GM12878 (cell line): ENCODE measurements around the gene RAB44. TPM values are rescaled to one million over a fixed set of nuclear protein-coding genes. Genes with fewer than 3 reads are reported as not detected.

Experiments
- ATAC-seq: fragments of 200-7000 bp; cut with Tn5 transposase; 3 replicates; pipeline ENCODE4 v1.9.1; 2020; ENCODE audit warnings: mild to moderate bottlenecking, moderate library complexity
- BruUV-seq: library from RNA; stranded (reverse); fragments of 400-500 nt; replicated peaks from 2 replicates; lab custom pipeline; 2021; lab: Mats Ljungman, UMichigan
- CTCF ChIA-PET: fragments of 300-600 bp; sonication (Branson Sonifier 250); formaldehyde crosslinking; extraction: SDS; loops from one replicate; lab custom pipeline; 2021; ENCODE audit warnings: inconsistent platforms; lab: Yijun Ruan, JAX
- POLR2A ChIA-PET: fragments of 350-600 bp; formaldehyde crosslinking; extraction: SDS; loops from one replicate; lab custom pipeline; 2021; ENCODE audit warnings: inconsistent platforms; lab: Charles Lee
- RAD21 ChIA-PET: fragments of 300-600 bp; sonication (Branson Sonifier 250); formaldehyde crosslinking; loops from one replicate; lab custom pipeline; 2023; ENCODE audit warnings: antibody characterized with exemption; ENCODE audit not compliant: unreplicated experiment; lab: Charles Lee
- SMC1A ChIA-PET: fragments of 300-600 bp; sonication (Branson Sonifier 250); formaldehyde crosslinking; loops from one replicate; lab custom pipeline; 2023; ENCODE audit not compliant: unreplicated experiment, uncharacterized antibody; lab: Charles Lee
- DNase-seq: peaks from one replicate; pipeline ENCODE4 v3.0.0-alpha.2; 2011; ENCODE audit warnings: low read depth, low spot score
- FAIRE-seq: peaks from 3 replicates; lab custom pipeline; 2011; peaks lifted over from hg19 to GRCh38; lab: Jason Lieb, UNC
- H2AFZ ChIP-seq: 2 replicates; pipeline ENCODE4 v1.6.0; 2011; ENCODE audit warnings: low read depth, low read length, control low read depth; ENCODE audit not compliant: control insufficient read depth
- H3K27ac ChIP-seq: 2 replicates; pipeline ENCODE4 v1.5.1; 2011; ENCODE audit warnings: control low read depth; ENCODE audit not compliant: control insufficient read depth, insufficient read depth
- H3K27me3 ChIP-seq, 2 experiments: replicated peaks in 1 of 2; 2 replicates each; pipeline versions ENCODE4 v1.6.0 to v1.6.1; 2011; ENCODE audit warnings: low read length in 1 of 2; ENCODE audit not compliant: control insufficient read depth in 2 of 2, insufficient read depth in 2 of 2
- H3K36me3 ChIP-seq, 2 experiments: 2 replicates each; pipeline ENCODE4 v1.5.1; 2011; ENCODE audit warnings: low read length in 1 of 2; ENCODE audit not compliant: control insufficient read depth in 2 of 2, insufficient read depth in 2 of 2
- H3K4me1 ChIP-seq: 2 replicates; pipeline ENCODE4 v1.6.1; 2011; ENCODE audit warnings: mild to moderate bottlenecking, low read length, moderate library complexity, mixed read lengths; ENCODE audit not compliant: control insufficient read depth, insufficient read depth
- H3K4me2 ChIP-seq: 2 replicates; pipeline ENCODE4 v1.6.0; 2011; ENCODE audit warnings: control low read depth; ENCODE audit not compliant: control insufficient read depth, insufficient read depth
- H3K4me3 ChIP-seq: fragments of 200-600 bp; sonication (generic); 2 replicates; pipeline ENCODE4 v1.5.1; 2016
- H3K79me2 ChIP-seq: 2 replicates; pipeline ENCODE4 v1.6.0; 2011; ENCODE audit warnings: low read length; ENCODE audit not compliant: control insufficient read depth, insufficient read depth
- H3K9ac ChIP-seq: 2 replicates; pipeline ENCODE4 v1.8.0; 2011; ENCODE audit warnings: low read length, control low read depth, mixed read lengths; ENCODE audit not compliant: control insufficient read depth, insufficient read depth
- H3K9me3 ChIP-seq: replicated peaks from 3 replicates; pipeline ENCODE4 v1.5.1; 2011; ENCODE audit warnings: mild to moderate bottlenecking, low read length; ENCODE audit not compliant: control insufficient read depth, insufficient read depth
- H4K20me1 ChIP-seq: 2 replicates; pipeline ENCODE4 v1.6.0; 2011; ENCODE audit not compliant: control insufficient read depth, insufficient read depth
- BCL3 ChIP-seq: IDR thresholded peaks from 2 replicates; pipeline ENCODE4 v1.6.1; 2011; ENCODE audit warnings: borderline replicate concordance, low read depth, mild to moderate bottlenecking, moderate library complexity, low read length; ENCODE audit not compliant: insufficient read depth, poor library complexity, severe bottlenecking
- EED ChIP-seq: sonication (generic); IDR thresholded peaks from 2 replicates; pipeline ENCODE4 v1.6.1; 2016; ENCODE audit warnings: antibody characterized with exemption, low read depth
- RB1 ChIP-seq: fragments of 450-650 bp; formaldehyde crosslinking; IDR thresholded peaks from 2 replicates; pipeline ENCODE4 v1.6.1; 2017; ENCODE audit warnings: mild to moderate bottlenecking, borderline replicate concordance
- RUNX3 ChIP-seq: IDR thresholded peaks from 2 replicates; pipeline ENCODE4 v1.6.1; 2012; ENCODE audit warnings: low read length, inconsistent platforms
- WGBS: methylation state at CpG from one replicate; pipeline ENCODE4 v1.1.6; 2016; ENCODE audit warnings: low lambda C conversion rate; ENCODE audit not compliant: insufficient replicate concordance, insufficient coverage; ENCODE audit errors: missing lambda C conversion rate; 5-methylcytosine and 5-hydroxymethylcytosine counted together
- in situ Hi-C: fragments of 300-500 bp; cut with MboI; formaldehyde crosslinking; loops from 9 replicates; pipeline ENCODE4 v1.14.3; 2018; ENCODE audit warnings: mixed read lengths
- intact Hi-C: fragments of 100-400 bp; cut with micrococcal nuclease; formaldehyde crosslinking; loops from one replicate; pipeline ENCODE4 v1.14.2; 2022; ENCODE audit not compliant: unreplicated experiment
- polyA plus RNA-seq, 11 experiments: library from polyadenylated mRNA; depleted of rRNA in 4 of 11; unstranded in 6 of 11; stranded (reverse) in 5 of 11; fragments of >200 nt; fragmentation: Nextera tagmentation in 4 of 11; fragmentation: Illumina TruSeq in 1 of 11; extraction: Ambion mirVana in 4 of 11; extraction: Trizol in 1 of 11; gene quantifications; 1 replicate in 1 of 11; 2 replicates in 10 of 11; pipeline versions ENCODE4 v1.2.1 to v1.2.3, GENCODE V29; 2011 to 2016; ENCODE audit warnings: inconsistent platforms in 2 of 11, missing spikeins in 2 of 11, low read depth in 1 of 11
- total RNA-seq, 4 experiments: library from RNA; depleted of rRNA in 3 of 4; stranded (reverse); fragments of >200 nt in 3 of 4; fragmentation: Illumina TruSeq in 1 of 4; extraction: Trizol in 1 of 4; gene quantifications; 2 replicates each; pipeline versions ENCODE4 v1.2.1 to v1.2.3, GENCODE V29; 2013 to 2021
- TF ChIP-seq, protein P1 (sequence below): IDR thresholded peaks from 2 replicates; pipeline ENCODE4 v1.6.1; 2011; ENCODE audit warnings: mild to moderate bottlenecking, low read depth, low read length, moderate library complexity; ENCODE audit not compliant: insufficient replicate concordance

The RAB44 gene
- total and polyA plus RNA-seq, 10 of the 15 experiments (the other 5 are each of a cell fraction or from before 2014, with no cell fraction given) = 0.01 to 0.08 (median 0.05) TPM; not detected in 2

DNA sequence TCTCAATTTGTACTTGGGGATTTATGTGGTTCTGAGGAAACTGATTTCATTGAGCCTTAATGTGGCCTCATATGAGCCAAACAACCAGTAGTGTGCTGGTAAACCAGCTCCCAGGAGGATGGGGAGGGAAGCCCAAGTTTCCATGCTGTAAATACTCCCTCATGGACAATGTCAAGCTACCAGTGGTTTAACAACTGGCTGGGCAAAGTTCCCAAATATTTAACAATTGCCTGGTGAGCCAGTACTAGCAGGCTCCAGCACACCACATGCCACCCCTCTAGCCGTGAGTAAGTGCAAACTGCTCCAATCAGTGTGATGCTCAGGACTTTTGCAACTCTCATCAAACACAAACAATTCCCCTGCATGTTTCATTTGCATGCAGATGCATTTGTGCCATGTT, 38.4 kb upstream of the RAB44 start:
- Histone ChIP-seq H3K4me2 (no peak overlapping the region), H3K36me3 (no peaks in the 10 kb centered on the region), H3K27me3 (no peaks in the 10 kb centered on the region), H3K27ac (no peak overlapping the region), H3K4me1 (peaks cover 78% of the 10 kb centered on the region), H4K20me1 (no peaks in the 10 kb centered on the region), H3K4me3 (no peak overlapping the region), H3K9me3 (no peaks in the 10 kb centered on the region; the same call in 1 of the 3 replicates), H3K9ac (no peak overlapping the region), H2AFZ (no peak overlapping the region), H3K79me2 (no peaks in the 10 kb centered on the region)
- no peak for TF ChIP-seq RB1
- SMC1A ChIA-PET = interaction anchor here (1.1 to 16.7 kb wide), 2 partner anchors 10 to 11 kb away, joined by 3 to 240 read pairs; partner anchors contain the start of gene CDKN1A
- in situ Hi-C loops = no loop called here
- RAD21 ChIA-PET = interaction anchor here (1.9 to 2.1 kb wide), 2 partner anchors 9 to 36 kb away, joined by 4 to 6 read pairs; no protein-coding TSS in a partner anchor
- intact Hi-C loops = no loop called here
- no peak for DNase-seq
- no TSS peak for BruUV-seq
- 0% methylated on average over 1 of the region's 1 CpG for WGBS
- CTCF ChIA-PET = interaction anchor here (1.5 to 2.2 kb wide), 3 partner anchors 21 to 35 kb away, joined by 3 to 7 read pairs (median 5); no protein-coding TSS in a partner anchor
- POLR2A ChIA-PET = interaction anchor here (0.9 to 11.8 kb wide), 2 partner anchors 8 to 18 kb away, joined by 3 to 77 read pairs; partner anchors contain the start of gene CDKN1A
- no peak for ATAC-seq
- no peak for FAIRE-seq

DNA sequence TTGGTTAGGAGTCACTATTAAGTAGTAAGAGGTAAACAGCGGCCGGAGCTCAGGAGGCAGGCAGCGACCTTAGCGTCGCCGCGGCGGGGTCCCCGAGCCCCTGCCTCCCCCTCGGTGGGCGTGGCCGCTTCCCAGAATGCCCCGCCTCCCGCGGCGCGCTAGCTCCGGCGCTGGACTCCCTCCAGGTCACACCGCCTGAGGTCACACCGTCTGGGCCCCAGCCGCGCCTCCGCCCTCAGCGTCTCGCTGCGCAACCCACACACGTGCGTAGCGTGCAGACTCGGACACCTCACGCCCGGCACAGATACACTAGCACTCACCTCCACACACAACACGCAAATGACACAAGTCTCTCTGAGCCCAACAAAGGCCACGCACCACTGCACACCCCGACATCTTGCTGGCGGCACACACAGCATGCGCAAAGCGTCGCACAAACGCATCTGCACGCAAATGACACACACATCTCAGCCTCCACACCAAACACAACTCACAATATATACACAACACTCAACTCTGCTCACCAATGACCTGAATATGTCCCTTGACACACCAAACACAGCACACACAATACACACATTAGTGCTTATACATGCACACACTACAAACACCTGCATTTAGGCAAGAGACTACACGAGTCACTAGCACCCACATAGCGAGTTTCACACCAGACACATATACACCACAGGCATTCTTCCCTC, 36.7 kb upstream of the RAB44 start:
- 73% methylated on average over 44 of the region's 44 CpGs for WGBS
- intact Hi-C loops = no loop called here
- Histone ChIP-seq H3K9ac (no peak overlapping the region), H3K79me2 (no peaks in the 10 kb centered on the region), H3K4me1 (peaks cover 85% of the 10 kb centered on the region), H4K20me1 (no peaks in the 10 kb centered on the region), H3K9me3 (no peaks in the 10 kb centered on the region; the same call in 1 of the 3 replicates), H3K4me3 (no peak overlapping the region), H3K4me2 (no peak overlapping the region), H2AFZ (no peak overlapping the region), H3K27me3 (no peaks in the 10 kb centered on the region), H3K27ac (no peak overlapping the region), H3K36me3 (no peaks in the 10 kb centered on the region)
- TF ChIP-seq RUNX3 (0 out of 2 replicates have a peak, but pooled peaks have one; percentile 10), EED (no peak), BCL3 (peak; percentile 79)
- TF ChIP-seq, protein P1, sequence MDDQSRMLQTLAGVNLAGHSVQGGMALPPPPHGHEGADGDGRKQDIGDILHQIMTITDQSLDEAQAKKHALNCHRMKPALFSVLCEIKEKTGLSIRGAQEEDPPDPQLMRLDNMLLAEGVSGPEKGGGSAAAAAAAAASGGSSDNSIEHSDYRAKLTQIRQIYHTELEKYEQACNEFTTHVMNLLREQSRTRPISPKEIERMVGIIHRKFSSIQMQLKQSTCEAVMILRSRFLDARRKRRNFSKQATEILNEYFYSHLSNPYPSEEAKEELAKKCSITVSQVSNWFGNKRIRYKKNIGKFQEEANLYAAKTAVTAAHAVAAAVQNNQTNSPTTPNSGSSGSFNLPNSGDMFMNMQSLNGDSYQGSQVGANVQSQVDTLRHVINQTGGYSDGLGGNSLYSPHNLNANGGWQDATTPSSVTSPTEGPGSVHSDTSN = peak; percentile 2
- RAD21 ChIA-PET = interaction anchor here (1.3 kb wide), 1 partner anchor 21 kb away, joined by 3 read pairs; no protein-coding TSS in a partner anchor
- SMC1A ChIA-PET = interaction anchor here (1.6 kb wide), 1 partner anchor 18 kb away, joined by 5 read pairs; no protein-coding TSS in a partner anchor
- no peak for ATAC-seq
- in situ Hi-C loops = no loop called here
- CTCF ChIA-PET = interaction anchor here (1.2 kb wide), 1 partner anchor 10 kb away, joined by 3 read pairs; no protein-coding TSS in a partner anchor
- no TSS peak for BruUV-seq
- POLR2A ChIA-PET = interaction anchor here (11.8 kb wide), 1 partner anchor 17 kb away, joined by 77 read pairs; the partner anchor contains the start of gene CDKN1A
- DNase-seq = no peak
- no peak for FAIRE-seq
